ENCODE results near the gene CPPED1. TPM values are rescaled to one million over a fixed set of nuclear protein-coding genes. Genes with fewer than 3 reads are reported as not detected.

Gene CPPED1
- total RNA-seq, 1 donor from 2014 or later: 13.2 TPM

- Mint-ChIP-seq H3K9me3 (ENCODE audit: low read depth) (peaks cover 6% of the 10 kb centered on the region), H3K27me3 (no peaks in the 10 kb centered on the region), H3K4me1 (ENCODE audit: low read depth) (peaks cover 11% of the 10 kb centered on the region), H3K4me3 (ENCODE audit: low read depth) (no peak overlapping the region), H3K27ac (no peak overlapping the region), H3K36me3 (ENCODE audit: insufficient read depth) (peaks cover 5% of the 10 kb centered on the region)
- no peak for TF ChIP-seq CTCF (IDR thresholded peaks at IDR 0.05; ENCODE audit: unreplicated experiment)
- no peak for DNase-seq (ENCODE audit: low spot score, unreplicated experiment)
These were observed 128.6 kb downstream of the CPPED1 start for GRCh38 chr16:12675046-12675445.

GRCh38 chr16:12674524-12674923 is 129.2 kb downstream of the CPPED1 start:
- Mint-ChIP-seq H3K4me3 (ENCODE audit: low read depth) (no peak overlapping the region), H3K27ac (no peak overlapping the region), H3K36me3 (ENCODE audit: insufficient read depth) (peaks cover 5% of the 10 kb centered on the region), H3K27me3 (no peaks in the 10 kb centered on the region), H3K4me1 (ENCODE audit: low read depth) (peaks cover 11% of the 10 kb centered on the region), H3K9me3 (ENCODE audit: low read depth) (peaks cover 5% of the 10 kb centered on the region)
- DNase-seq (ENCODE audit: low spot score, unreplicated experiment): no peak
- TF ChIP-seq CTCF (IDR thresholded peaks at IDR 0.05; ENCODE audit: unreplicated experiment): no peak

GRCh38 chr16:12674071-12674470 is 129.6 kb downstream of the CPPED1 start:
- H3K4me3 Mint-ChIP-seq (ENCODE audit: low read depth): no peak overlapping the region
- DNase-seq (ENCODE audit: low spot score, unreplicated experiment): no peak
- peaks cover 11% of the 10 kb centered on the region for H3K4me1 Mint-ChIP-seq (ENCODE audit: low read depth)
- H3K27ac Mint-ChIP-seq: no peak overlapping the region
- H3K36me3 Mint-ChIP-seq (ENCODE audit: insufficient read depth): peaks cover 5% of the 10 kb centered on the region
- TF ChIP-seq CTCF (IDR thresholded peaks at IDR 0.05; ENCODE audit: unreplicated experiment): no peak
- H3K9me3 Mint-ChIP-seq (ENCODE audit: low read depth): peaks cover 8% of the 10 kb centered on the region
- H3K27me3 Mint-ChIP-seq: no peaks in the 10 kb centered on the region

GRCh38 chr16:12673466-12673865 is 130.2 kb downstream of the CPPED1 start:
- DNase-seq (ENCODE audit: low spot score, unreplicated experiment): no peak
- Mint-ChIP-seq H3K27me3 (no peaks in the 10 kb centered on the region), H3K9me3 (ENCODE audit: low read depth) (peaks cover 11% of the 10 kb centered on the region), H3K27ac (no peak overlapping the region), H3K4me1 (ENCODE audit: low read depth) (peaks cover 11% of the 10 kb centered on the region), H3K4me3 (ENCODE audit: low read depth) (no peak overlapping the region), H3K36me3 (ENCODE audit: insufficient read depth) (peaks cover 7% of the 10 kb centered on the region)
- TF ChIP-seq CTCF (IDR thresholded peaks at IDR 0.05; ENCODE audit: unreplicated experiment): no peak

- peaks cover 10% of the 10 kb centered on the region for H3K9me3 Mint-ChIP-seq (ENCODE audit: low read depth)
- no peaks in the 10 kb centered on the region for H3K27me3 Mint-ChIP-seq
- H3K4me3 Mint-ChIP-seq (ENCODE audit: low read depth): no peak overlapping the region
- peaks cover 11% of the 10 kb centered on the region for H3K4me1 Mint-ChIP-seq (ENCODE audit: low read depth)
- no peak overlapping the region for H3K27ac Mint-ChIP-seq
- no peak for TF ChIP-seq CTCF (IDR thresholded peaks at IDR 0.05; ENCODE audit: unreplicated experiment)
- DNase-seq (ENCODE audit: low spot score, unreplicated experiment): no peak
- peaks cover 4% of the 10 kb centered on the region for H3K36me3 Mint-ChIP-seq (ENCODE audit: insufficient read depth)
These were observed 130.7 kb downstream of the CPPED1 start for GRCh38 chr16:12672986-12673385.

Data from progenitor cell of endocrine pancreas (in vitro differentiated cells).